K562 (cell line): ENCODE data around the gene TAS2R20. TPM values are rescaled to one million over a fixed set of nuclear protein-coding genes. Genes with fewer than 3 reads are reported as not detected.

Experiments used
- ATAC-seq: fragments of 200-7000 bp; cut with Tn5 transposase; 3 replicates; pipeline ENCODE4 v1.9.1; 2020; ENCODE audit warnings: moderate library complexity
- BruUV-seq: library from RNA; stranded (reverse); fragments of 400-500 nt; replicated peaks from 2 replicates; lab custom pipeline; 2021; lab: Mats Ljungman, UMichigan
- CTCF ChIA-PET: fragments of 300-600 bp; formaldehyde crosslinking; extraction: SDS; loops from one replicate; lab custom pipeline; 2021; ENCODE audit warnings: low intra/inter-chr PET ratio; lab: Yijun Ruan, JAX
- POLR2A ChIA-PET: fragments of 300-600, 350-650 bp; sonication (Branson Sonifier 250); formaldehyde crosslinking; extraction: SDS; loops from one replicate; lab custom pipeline; 2021; ENCODE audit warnings: antibody characterized with exemption, inconsistent platforms; lab: Yijun Ruan, JAX
- DNase-seq, 4 experiments: peaks; one replicate each; pipeline versions ENCODE4 v3.0.0 to v3.0.0-alpha.2; 2011 to 2018; ENCODE audit warnings: low spot score in 3 of 4, mixed read lengths in 3 of 4; ENCODE audit errors: extremely low read depth in 1 of 4
- FAIRE-seq: peaks from 2 replicates; lab custom pipeline; 2011; peaks lifted over from hg19 to GRCh38; lab: Jason Lieb, UNC
- H2AFZ ChIP-seq: 2 replicates; pipeline ENCODE4 v1.6.0; 2011; ENCODE audit warnings: low read depth, low read length, control low read depth, inconsistent platforms
- H3K27ac ChIP-seq: fragments of 200-600 bp; 3 replicates; pipeline ENCODE4 v1.8.0; 2011; ENCODE audit warnings: low read depth, mild to moderate bottlenecking, control low read depth, inconsistent platforms, low read length, moderate library complexity, mixed read lengths; ENCODE audit errors: extremely low read depth
- H3K27me3 ChIP-seq, 2 experiments: fragments of 300-600 bp in 1 of 2; 2 replicates in 1 of 2; 3 replicates in 1 of 2; pipeline versions ENCODE4 v1.6.0 to v1.8.0; 2011; ENCODE audit warnings: inconsistent platforms in 2 of 2, low read length in 2 of 2, mild to moderate bottlenecking in 1 of 2, mixed read lengths in 1 of 2, moderate library complexity in 1 of 2; ENCODE audit not compliant: control insufficient read depth in 2 of 2, insufficient read depth in 2 of 2
- H3K36me3 ChIP-seq: fragments of 300-600 bp; 3 replicates; pipeline ENCODE4 v1.8.0; 2011; ENCODE audit warnings: mild to moderate bottlenecking, low read length, inconsistent platforms; ENCODE audit not compliant: control insufficient read depth, insufficient read depth
- H3K4me1 ChIP-seq, 2 experiments: fragments of 200-600 bp in 1 of 2; replicated peaks in 1 of 2; 2 replicates in 1 of 2; 3 replicates in 1 of 2; pipeline versions ENCODE4 v1.5.1 to v1.8.0; 2011; ENCODE audit warnings: inconsistent platforms in 2 of 2, low read length in 2 of 2, mild to moderate bottlenecking in 1 of 2, mixed read lengths in 1 of 2, moderate library complexity in 1 of 2; ENCODE audit not compliant: control insufficient read depth in 2 of 2, insufficient read depth in 2 of 2
- H3K4me2 ChIP-seq: 2 replicates; pipeline ENCODE4 v1.6.1; 2011; ENCODE audit warnings: low read length, control low read depth, inconsistent platforms, mixed read lengths; ENCODE audit not compliant: insufficient read depth
- H3K4me3 ChIP-seq: fragments of 200-600 bp; sonication (generic), shearing (Covaris generic); 2 replicates; pipeline ENCODE4 v1.5.1; 2016; ENCODE audit warnings: control low read depth, inconsistent platforms
- H3K79me2 ChIP-seq: fragments of 200-600 bp; 3 replicates; pipeline ENCODE4 v1.8.0; 2011; ENCODE audit warnings: low read length, inconsistent platforms; ENCODE audit not compliant: control insufficient read depth, insufficient read depth
- H3K9ac ChIP-seq, 2 experiments: 2 replicates each; pipeline versions ENCODE4 v1.6.0 to v1.6.1; 2011; ENCODE audit warnings: low read depth in 2 of 2, low read length in 2 of 2, control low read depth in 1 of 2, inconsistent platforms in 1 of 2, mild to moderate bottlenecking in 1 of 2, mixed read lengths in 1 of 2; ENCODE audit not compliant: insufficient read depth in 1 of 2
- H3K9me1 ChIP-seq: one replicate; pipeline ENCODE4 v1.6.0; 2011; ENCODE audit warnings: inconsistent platforms, mild to moderate bottlenecking, low read length, moderate library complexity; ENCODE audit not compliant: control insufficient read depth, insufficient read depth
- H3K9me3 ChIP-seq: replicated peaks from 2 replicates; pipeline ENCODE4 v1.5.1; 2011; ENCODE audit warnings: low read depth, low read length, inconsistent platforms; ENCODE audit not compliant: control insufficient read depth, insufficient read depth
- H4K20me1 ChIP-seq: replicated peaks from 2 replicates; pipeline ENCODE4 v1.6.1; 2011; ENCODE audit warnings: low read length, inconsistent platforms, mixed read lengths; ENCODE audit not compliant: control insufficient read depth, insufficient read depth
- C11orf30 ChIP-seq: fragments of 450-650 bp; IDR thresholded peaks from 2 replicates; pipeline ENCODE4 v1.6.1; 2016; ENCODE audit warnings: low read depth, mild to moderate bottlenecking
- DACH1 ChIP-seq: fragments of 450-650 bp; IDR thresholded peaks from 2 replicates; pipeline ENCODE4 v1.6.1; 2018; ENCODE audit not compliant: partially characterized antibody
- FOXM1 ChIP-seq, 2 experiments: fragments of 450-650 bp in 1 of 2; sonication (generic) in 1 of 2; formaldehyde crosslinking in 1 of 2; IDR thresholded peaks; 2 replicates each; pipeline versions ENCODE4 v1.6.1 to v1.9.0; 2017 to 2022; ENCODE audit warnings: low read depth in 2 of 2, mild to moderate bottlenecking in 2 of 2, missing genetic modification reagents in 1 of 2, moderate library complexity in 1 of 2
- GATAD2B ChIP-seq: fragments of 450-650 bp; IDR thresholded peaks from 2 replicates; pipeline ENCODE4 v1.6.1; 2017; ENCODE audit warnings: mild to moderate bottlenecking, borderline replicate concordance
- MAFF ChIP-seq: IDR thresholded peaks from 2 replicates; pipeline ENCODE4 v1.6.1; 2012; ENCODE audit warnings: low read length, improper control_type of control experiment
- MAFK ChIP-seq: IDR thresholded peaks from 2 replicates; pipeline ENCODE4 v1.6.1; 2011; ENCODE audit warnings: low read length, improper control_type of control experiment
- MEF2D ChIP-seq: conservative IDR thresholded peaks from 2 replicates; pipeline ENCODE4 v1.6.1; 2016; ENCODE audit warnings: low read depth, missing genetic modification characterization, missing compliant biosample characterization
- MLX ChIP-seq, 2 experiments: fragments of 450-650 bp in 1 of 2; sonication (generic) in 1 of 2; formaldehyde crosslinking; conservative IDR thresholded peaks; 2 replicates each; pipeline versions ENCODE4 v1.4.0 to v1.8.1; 2020 to 2022; ENCODE audit warnings: mild to moderate bottlenecking in 1 of 2, missing genetic modification reagents in 1 of 2
- POLR2H ChIP-seq: IDR thresholded peaks from 2 replicates; pipeline ENCODE4 v1.6.1; 2016; ENCODE audit warnings: missing genetic modification characterization, low read depth, mild to moderate bottlenecking, control low read depth, missing compliant biosample characterization, moderate library complexity
- POU5F1 ChIP-seq: fragments of 150-350 bp; IDR thresholded peaks from 2 replicates; pipeline ENCODE4 v1.6.1; 2014; ENCODE audit warnings: borderline replicate concordance, low read length, low read depth, mild to moderate bottlenecking; ENCODE audit not compliant: partially characterized antibody
- SREBF1 ChIP-seq: fragments of 150-350 bp; IDR thresholded peaks from 2 replicates; pipeline ENCODE4 v1.6.1; 2014; ENCODE audit warnings: antibody characterized with exemption, low read depth, low read length, borderline replicate concordance
- SUPT5H ChIP-seq: fragments of 450-650 bp; IDR thresholded peaks from 2 replicates; pipeline ENCODE4 v1.6.1; 2016
- TRIM28 ChIP-seq: fragments of 450-650 bp; IDR thresholded peaks from 2 replicates; pipeline ENCODE4 v1.6.1; 2017
- VEZF1 ChIP-seq: fragments of 200-800 bp; sonication (Bioruptor generic); IDR thresholded peaks from 2 replicates; pipeline ENCODE4 v1.6.1; 2017; ENCODE audit warnings: missing genetic modification characterization, missing compliant biosample characterization
- ZC3H8 ChIP-seq: fragments of 450-650 bp; IDR thresholded peaks from 2 replicates; pipeline ENCODE4 v1.6.1; 2017
- ZNF347 ChIP-seq: fragments of 450-650 bp; formaldehyde crosslinking; IDR thresholded peaks from 2 replicates; pipeline ENCODE4 v1.4.0; 2020; ENCODE audit warnings: low read depth, mild to moderate bottlenecking, moderate library complexity
- ZNF431 ChIP-seq: sonication (generic); formaldehyde crosslinking; IDR thresholded peaks from 2 replicates; pipeline ENCODE4 v1.8.0; 2022; ENCODE audit warnings: mild to moderate bottlenecking, missing genetic modification reagents
- ZNF644 ChIP-seq: fragments of 200-800 bp; sonication (Bioruptor generic); IDR thresholded peaks from 2 replicates; pipeline ENCODE4 v1.6.1; 2016; ENCODE audit warnings: low read depth, missing genetic modification characterization, missing compliant biosample characterization
- WGBS: fragments of 100-300 bp; shearing (Covaris generic); methylation state at CpG from one replicate; pipeline ENCODE4 v1.1.6; 2016; ENCODE audit warnings: low coverage, mixed read lengths; ENCODE audit not compliant: insufficient coverage; ENCODE audit errors: missing lambda C conversion rate; 5-methylcytosine and 5-hydroxymethylcytosine counted together
- in situ Hi-C: fragments of 300-500 bp; cut with MboI; formaldehyde crosslinking; loops from 4 replicates; pipeline ENCODE4 v1.15.0; 2018; ENCODE audit warnings: inconsistent platforms, mixed read lengths
- intact Hi-C: fragments of 100-400 bp; cut with micrococcal nuclease; formaldehyde crosslinking; loops from 2 replicates; pipeline ENCODE4 v1.14.2; 2022
- polyA plus RNA-seq, 8 experiments: library from polyadenylated mRNA; depleted of rRNA in 4 of 8; stranded (reverse) in 5 of 8; unstranded in 3 of 8; fragments of >200 nt; fragmentation: Nextera tagmentation in 2 of 8; fragmentation: Illumina TruSeq in 1 of 8; extraction: Ambion mirVana in 2 of 8; extraction: Trizol in 1 of 8; gene quantifications; 2 replicates each; pipeline versions ENCODE4 v1.2.1 to v1.2.3, GENCODE V29; 2011 to 2014; ENCODE audit warnings: inconsistent platforms in 1 of 8, missing spikeins in 1 of 8
- total RNA-seq, 7 experiments: library from RNA; depleted of rRNA in 6 of 7; stranded (reverse); fragments of >200 nt in 6 of 7; fragmentation: Illumina TruSeq in 2 of 7; extraction: Trizol in 2 of 7; gene quantifications; 2 replicates each; pipeline versions ENCODE4 v1.2.1 to v1.2.3, GENCODE V29; 2011 to 2021; ENCODE audit warnings: low replicate concordance in 1 of 7
- TF ChIP-seq, protein P1 (sequence below): fragments of 250-450 bp; sonication (Bioruptor Pico); IDR thresholded peaks from 2 replicates; pipeline ENCODE4 v1.5.0; 2021

TAS2R20 gene
- total and polyA plus RNA-seq, 9 of the 15 experiments (the other 6 are each of a cell fraction or from before 2014, with no cell fraction given), result 0.07 to 2.3 (median 0.77) TPM

- no TSS peak for BruUV-seq
Observed at GRCh38 chr12:10994307-10994706, 3.8 kb downstream of the TAS2R20 start.

More at GRCh38 chr12:10994307-10994706, 3.8 kb downstream of the TAS2R20 start:
- no peak for FAIRE-seq
- no peak overlapping the region for H3K4me3 ChIP-seq
- no peak overlapping the region for H3K27ac ChIP-seq
- no peaks in the 10 kb centered on the region for H3K9me3 ChIP-seq
- in situ Hi-C loops, result no loop called here
- no peak overlapping the region for H3K4me2 ChIP-seq
- no peak overlapping the region for H2AFZ ChIP-seq
- no peaks in the 10 kb centered on the region for H4K20me1 ChIP-seq
- no peak for DNase-seq
- no peak for ATAC-seq
- no peak overlapping the region for H3K9ac ChIP-seq
- no peaks in the 10 kb centered on the region for H3K4me1 ChIP-seq
- TF ChIP-seq GATAD2B (no peak), MAFF (no peak), ZNF644 (tag) (no peak), SUPT5H (no peak), TRIM28 (no peak), MEF2D (tag) (no peak), POLR2H (tag) (no peak), DACH1 (no peak), SREBF1 (no peak), POU5F1 (no peak), VEZF1 (CRISPR knock-in tag) (no peak), MLX (CRISPR knock-in tag; conservative IDR thresholded peaks at IDR 0.05) (no peak), ZC3H8 (no peak), ZNF431 (no peak), C11orf30 (no peak), FOXM1 (IDR thresholded peaks at IDR 0.05; ENCODE audit: low read depth) (no peak), FOXM1 (CRISPR knock-in tag; IDR thresholded peaks at IDR 0.05; ENCODE audit: low read depth) (no peak), ZNF347 (CRISPR knock-in tag) (no peak), MAFK (no peak)
- TF ChIP-seq, protein P1, sequence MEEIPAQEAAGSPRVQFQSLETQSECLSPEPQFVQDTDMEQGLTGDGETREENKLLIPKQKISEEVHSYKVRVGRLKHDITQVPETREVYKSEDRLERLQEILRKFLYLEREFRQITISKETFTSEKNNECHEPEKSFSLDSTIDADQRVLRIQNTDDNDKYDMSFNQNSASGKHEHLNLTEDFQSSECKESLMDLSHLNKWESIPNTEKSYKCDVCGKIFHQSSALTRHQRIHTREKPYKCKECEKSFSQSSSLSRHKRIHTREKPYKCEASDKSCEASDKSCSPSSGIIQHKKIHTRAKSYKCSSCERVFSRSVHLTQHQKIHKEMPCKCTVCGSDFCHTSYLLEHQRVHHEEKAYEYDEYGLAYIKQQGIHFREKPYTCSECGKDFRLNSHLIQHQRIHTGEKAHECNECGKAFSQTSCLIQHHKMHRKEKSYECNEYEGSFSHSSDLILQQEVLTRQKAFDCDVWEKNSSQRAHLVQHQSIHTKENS (CRISPR knock-in tag), result no peak
- WGBS, result no CpG with 5 or more reads among the region's 3 CpGs
- ChIA-PET POLR2A (no interaction called here), CTCF (no interaction called here)
- peaks cover 4% of the 10 kb centered on the region; the same call in 1 of the 3 replicates for H3K36me3 ChIP-seq
- intact Hi-C loops, result no loop called here
- no peaks in the 10 kb centered on the region for H3K79me2 ChIP-seq
- no peaks in the 10 kb centered on the region for H3K27me3 ChIP-seq
- H3K9me1 ChIP-seq, result no peaks in the 10 kb centered on the region
